HCT116 (cell line): ENCODE data around the gene KANSL1. TPM values are rescaled to one million over a fixed set of nuclear protein-coding genes. Genes with fewer than 3 reads are reported as not detected.

Experiments used
- ATAC-seq: fragments of 200-7000 bp; cut with Tn5 transposase; 2 replicates; pipeline ENCODE4 v1.9.1; 2020; ENCODE audit warnings: mild to moderate bottlenecking, moderate library complexity
- BruUV-seq: library from RNA; stranded (reverse); fragments of 400-500 nt; replicated peaks from 2 replicates; lab custom pipeline; 2021; lab: Mats Ljungman, UMichigan
- CTCF ChIA-PET: fragments of 300-600 bp; sonication (Branson Sonifier 250); formaldehyde crosslinking; loops from one replicate; lab custom pipeline; 2021; ENCODE audit warnings: antibody characterized with exemption; lab: Charles Lee
- POLR2A ChIA-PET: fragments of 300-600, 350-600 bp; sonication (Branson Sonifier 250); formaldehyde crosslinking; loops from one replicate; lab custom pipeline; 2021; ENCODE audit warnings: antibody characterized with exemption; lab: Charles Lee
- RAD21 ChIA-PET, 2 experiments: fragments of 300-600 bp; sonication (Branson Sonifier 250); formaldehyde crosslinking; loops; one replicate each; lab custom pipeline; 2023; ENCODE audit warnings: low total read pairs in 2 of 2; ENCODE audit not compliant: uncharacterized antibody in 2 of 2, unreplicated experiment in 2 of 2, low non-redundant PET in 1 of 2; lab: Charles Lee
- DNase-seq: peaks from one replicate; pipeline ENCODE4 v3.0.0-alpha.2; 2010; ENCODE audit warnings: low read depth, low spot score
- H2AFZ ChIP-seq: fragments of 200-600 bp; shearing (Covaris generic), sonication (generic); 2 replicates; pipeline ENCODE4 v1.6.1; 2017; ENCODE audit warnings: low read depth, mixed run types, mixed read lengths, antibody characterized with exemption, low read length; ENCODE audit not compliant: poor library complexity, severe bottlenecking
- H3K27ac ChIP-seq: 2 replicates; pipeline ENCODE4 v1.5.1; 2012; ENCODE audit warnings: low read depth, low read length
- H3K27me3 ChIP-seq: fragments of 200-600 bp; sonication (generic); 2 replicates; pipeline ENCODE4 v1.6.1; 2016; ENCODE audit warnings: mixed run types, low read length, mixed read lengths; ENCODE audit not compliant: insufficient read depth
- H3K36me3 ChIP-seq, 2 experiments: fragments of 200-500 bp in 1 of 2; fragments of 200-600 bp in 1 of 2; sonication (Bioruptor generic) in 1 of 2; sonication (generic) in 1 of 2; 2 replicates each; pipeline versions ENCODE4 v1.5.1 to v1.6.1; 2014 to 2016; ENCODE audit warnings: low read length in 2 of 2, inconsistent platforms in 1 of 2, mixed read lengths in 1 of 2, mixed run types in 1 of 2; ENCODE audit not compliant: insufficient read depth in 2 of 2, control insufficient read depth in 1 of 2
- H3K4me1 ChIP-seq, 2 experiments: fragments of 200-600 bp in 1 of 2; sonication (generic) in 1 of 2; 2 replicates each; pipeline versions ENCODE4 v1.5.1 to v1.6.1; 2012 to 2017; ENCODE audit warnings: low read length in 2 of 2, inconsistent platforms in 1 of 2, mild to moderate bottlenecking in 1 of 2, mixed read lengths in 1 of 2, mixed run types in 1 of 2, moderate library complexity in 1 of 2; ENCODE audit not compliant: insufficient read depth in 2 of 2, control insufficient read depth in 1 of 2
- H3K4me2 ChIP-seq: fragments of 200-600 bp; sonication (generic); 2 replicates; pipeline ENCODE4 v1.6.1; 2017; ENCODE audit warnings: mixed run types, low read length, mixed read lengths
- H3K4me3 ChIP-seq, 2 experiments: fragments of 200-600 bp in 1 of 2; sonication (generic) in 1 of 2; replicated peaks in 1 of 2; 2 replicates each; pipeline ENCODE4 v1.5.1; 2011 to 2016; ENCODE audit warnings: low read length in 2 of 2, control low read depth in 1 of 2, low read depth in 1 of 2, mild to moderate bottlenecking in 1 of 2, mixed read lengths in 1 of 2, mixed run types in 1 of 2
- H3K79me2 ChIP-seq: fragments of 200-600 bp; sonication (generic); 2 replicates; pipeline ENCODE4 v1.6.1; 2017; ENCODE audit warnings: mild to moderate bottlenecking, mixed run types, low read length, moderate library complexity, mixed read lengths; ENCODE audit not compliant: insufficient read depth
- H3K9ac ChIP-seq: fragments of 200-600 bp; sonication (generic); 2 replicates; pipeline ENCODE4 v1.6.1; 2016; ENCODE audit warnings: low read length, mixed read lengths
- H3K9me2 ChIP-seq: fragments of 200-600 bp; sonication (generic), shearing (Covaris generic); 2 replicates; pipeline ENCODE4 v1.6.1; 2017; ENCODE audit warnings: mixed run types, mild to moderate bottlenecking, moderate library complexity; ENCODE audit not compliant: insufficient read depth
- H3K9me3 ChIP-seq, 2 experiments: fragments of 200-500 bp in 1 of 2; fragments of 200-600 bp in 1 of 2; sonication (Bioruptor generic) in 1 of 2; sonication (generic) in 1 of 2; 2 replicates each; pipeline ENCODE4 v1.6.1; 2014 to 2017; ENCODE audit warnings: low read length in 2 of 2, mixed read lengths in 2 of 2, inconsistent platforms in 1 of 2, low read depth in 1 of 2, mild to moderate bottlenecking in 1 of 2, mixed run types in 1 of 2, moderate library complexity in 1 of 2; ENCODE audit not compliant: control insufficient read depth in 1 of 2, insufficient read depth in 1 of 2
- H4K20me1 ChIP-seq: fragments of 200-600 bp; sonication (generic), shearing (Covaris generic); 2 replicates; pipeline ENCODE4 v1.6.1; 2017; ENCODE audit warnings: mixed run types, mild to moderate bottlenecking, moderate library complexity; ENCODE audit not compliant: insufficient read depth
- ATF3 ChIP-seq: IDR thresholded peaks from 2 replicates; pipeline ENCODE4 v1.6.1; 2012
- CTCF ChIP-seq, 3 experiments: fragments of 200-600 bp in 1 of 3; sonication (generic) in 1 of 3; IDR thresholded peaks in 2 of 3; conservative IDR thresholded peaks in 1 of 3; 2 replicates each; pipeline ENCODE4 v1.5.1; 2012 to 2017; ENCODE audit warnings: low read depth in 2 of 3, low read length in 2 of 3, antibody characterized with exemption in 1 of 3, borderline replicate concordance in 1 of 3, control low read depth in 1 of 3, mild to moderate bottlenecking in 1 of 3, mixed read lengths in 1 of 3, mixed run types in 1 of 3, moderate library complexity in 1 of 3; ENCODE audit not compliant: insufficient read depth in 1 of 3
- EZH2 ChIP-seq: fragments of 200-600 bp; sonication (generic); IDR thresholded peaks from 2 replicates; pipeline ENCODE4 v1.6.1; 2017; ENCODE audit warnings: antibody characterized with exemption, mixed run types
- MAX ChIP-seq: IDR thresholded peaks from 2 replicates; pipeline ENCODE4 v1.6.1; 2012
- REST ChIP-seq: IDR thresholded peaks from 2 replicates; pipeline ENCODE4 v1.6.1; 2012; ENCODE audit warnings: low read depth
- SP1 ChIP-seq: IDR thresholded peaks from 2 replicates; pipeline ENCODE4 v1.6.1; 2012; ENCODE audit warnings: low read depth
- ZBTB33 ChIP-seq: IDR thresholded peaks from 2 replicates; pipeline ENCODE4 v1.6.1; 2011; ENCODE audit warnings: mild to moderate bottlenecking, low read length, moderate library complexity; ENCODE audit not compliant: insufficient replicate concordance; ENCODE audit errors: extremely low read depth
- intact Hi-C: fragments of 100-400 bp; cut with micrococcal nuclease; formaldehyde crosslinking; loops from 2 replicates; pipeline ENCODE4 v1.10.0; 2022
- total RNA-seq: library from RNA; stranded (reverse); gene quantifications from one replicate; pipeline ENCODE4 v1.2.1, GENCODE V29; 2021; ENCODE audit not compliant: unreplicated experiment

Gene KANSL1
- total RNA-seq, 1 experiment from 2014 or later: 77.5 TPM

- no peak overlapping the region for H3K9ac ChIP-seq
- H3K36me3 ChIP-seq: peaks cover 3 to 12% of the 10 kb centered on the region in 2 experiments; a peak in 3 of 4 replicates
- no peak overlapping the region for H3K4me2 ChIP-seq
- no peak overlapping the region for H3K4me3 ChIP-seq
- ChIA-PET POLR2A (no interaction called here), RAD21 (no interaction called here), CTCF (interaction anchor here (5.4 kb wide), 1 partner anchor 16 kb away, joined by 45 read pairs; no protein-coding TSS in a partner anchor)
- ATAC-seq (no peak), DNase-seq (no peak)
- H2AFZ ChIP-seq: no peak overlapping the region
- H4K20me1 ChIP-seq: peaks cover 10% of the 10 kb centered on the region; the same call in 1 of the 2 replicates
- H3K27ac ChIP-seq: no peak overlapping the region
- intact Hi-C loops: loop anchor here (2.0 kb wide), 1 partner anchor 16 kb away; no protein-coding TSS in a partner anchor
- peaks cover 43% of the 10 kb centered on the region for H3K79me2 ChIP-seq
- H3K4me1 ChIP-seq: peaks cover 19 to 42% of the 10 kb centered on the region in 2 experiments
- no peaks in the 10 kb centered on the region for H3K9me2 ChIP-seq
- H3K9me3 ChIP-seq: no peaks in the 10 kb centered on the region
- no TSS peak for BruUV-seq
- no peak for TF ChIP-seq SP1
- no peaks in the 10 kb centered on the region for H3K27me3 ChIP-seq
Observed at GRCh38 chr17:46060461-46060860, 132.8 kb downstream of the KANSL1 start.

- BruUV-seq: no TSS peak
- intact Hi-C loops: no loop called here
- Histone ChIP-seq H2AFZ (no peak overlapping the region), H3K9ac (no peak overlapping the region), H3K27ac (no peak overlapping the region), H3K36me3 (peaks cover 3 to 8% of the 10 kb centered on the region in 2 experiments; a peak in 2 of 4 replicates), H3K9me2 (no peaks in the 10 kb centered on the region), H3K4me1 (peaks cover 19 to 42% of the 10 kb centered on the region in 2 experiments), H3K79me2 (peaks cover 46% of the 10 kb centered on the region), H3K9me3 (no peaks in the 10 kb centered on the region), H3K4me2 (no peak overlapping the region), H4K20me1 (peaks cover 10% of the 10 kb centered on the region; the same call in 1 of the 2 replicates), H3K4me3 (no peak overlapping the region), H3K27me3 (no peaks in the 10 kb centered on the region)
- no peak for DNase-seq
- CTCF ChIA-PET: interaction anchor here (1.2 to 5.4 kb wide), 2 partner anchors 15 to 134 kb away, joined by 7 to 45 read pairs; partner anchors contain the start of gene KANSL1
- POLR2A ChIA-PET: no interaction called here
- RAD21 ChIA-PET: no interaction called here
- ATAC-seq: no peak
- TF ChIP-seq EZH2 (no peak), MAX (no peak), ZBTB33 (no peak), CTCF (IDR thresholded peaks at IDR 0.05 in 2 of 3, conservative IDR thresholded peaks at IDR 0.05 in 1 of 3; ENCODE audit: borderline replicate concordance in 1 of 3, insufficient read depth in 1 of 3, low read depth in 2 of 3, low read length in 2 of 3) (no peak), ATF3 (no peak), REST (no peak)
Observed at GRCh38 chr17:46059486-46059885, 133.7 kb downstream of the KANSL1 start.
